Activated CD4-positive, alpha-beta T cell treated with anti-CD3 and anti-CD28 coated beads, Interleukin-2, Interleukin-6, amounts not matched to agents 100 ng/mL and 50 ng/mL, durations not matched to agents 16 hours and 8 hours (primary cell): ENCODE results near the gene KIN.
"Not testable (repeated sequence)": the region's sequence is repeated elsewhere in the genome, so short reads cannot be mapped to it uniquely, and the experiment has no call there.

Experiments used
- DNase-seq: peaks from one replicate; pipeline ENCODE4 v3.0.0-alpha.2; 2020

The KIN gene

GRCh38 chr10:7792541-7792940 lies 4.7 kb upstream of the KIN start:
- no peak for DNase-seq

GRCh38 chr10:7789390-7789789 lies 1.6 kb upstream of the KIN start:
- DNase-seq, result peak; percentile 14

- no peak for DNase-seq
Measured at GRCh38 chr10:7788639-7789286, 970 bp upstream of the KIN start.

GRCh38 chr10:7787150-7787856 lies 490 bp downstream of the KIN start:
- peak; percentile 7 for DNase-seq

DNA sequence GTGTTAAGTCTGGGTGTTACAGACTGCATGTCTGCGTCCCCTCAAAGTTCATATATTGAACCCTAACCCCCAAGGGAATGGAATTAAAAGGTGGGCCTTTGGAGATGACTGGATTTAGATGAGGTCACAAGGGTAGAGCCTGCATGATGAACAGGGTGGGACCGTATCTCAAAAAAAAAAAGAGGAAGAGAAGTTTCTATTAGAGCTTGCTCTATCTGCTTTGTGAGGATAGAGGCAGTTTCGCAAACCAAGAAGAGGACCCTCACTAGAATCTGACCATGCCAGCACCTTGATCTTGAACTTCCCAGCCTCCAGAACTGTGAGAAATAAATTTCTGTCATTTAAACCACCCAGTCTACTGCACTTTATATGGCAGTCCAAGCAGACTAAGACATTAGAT lies 1.4 kb downstream of the KIN start:
- DNase-seq, result no peak

GRCh38 chr10:7782194-7782593 lies 5.6 kb downstream of the KIN start:
- DNase-seq, result not testable (repeated sequence)

GRCh38 chr10:7776777-7777176 lies 11.0 kb downstream of the KIN start:
- no peak for DNase-seq

GRCh38 chr10:7773845-7774801 lies 13.7 kb downstream of the KIN start:
- DNase-seq, result no peak

DNA sequence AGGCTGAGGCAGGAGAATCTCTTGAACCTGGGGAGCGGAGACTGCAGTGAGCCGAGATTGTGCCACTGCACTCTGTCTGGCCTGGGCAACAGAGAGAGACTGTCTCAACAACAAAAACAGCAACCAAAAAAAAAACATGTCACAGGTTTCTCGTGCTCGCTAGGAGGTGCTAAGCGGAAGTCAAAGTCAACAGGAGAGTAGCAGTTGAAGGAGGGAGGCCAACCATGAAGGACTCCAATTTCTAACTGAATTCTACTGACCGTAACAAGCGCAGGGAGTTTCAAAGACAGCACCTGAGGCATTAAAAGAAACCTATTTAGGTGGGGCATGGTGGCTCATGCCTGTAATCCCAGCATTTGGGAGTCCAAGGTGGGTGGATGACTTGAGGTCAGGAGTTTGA lies 19.4 kb downstream of the KIN start:
- no peak for DNase-seq

DNA sequence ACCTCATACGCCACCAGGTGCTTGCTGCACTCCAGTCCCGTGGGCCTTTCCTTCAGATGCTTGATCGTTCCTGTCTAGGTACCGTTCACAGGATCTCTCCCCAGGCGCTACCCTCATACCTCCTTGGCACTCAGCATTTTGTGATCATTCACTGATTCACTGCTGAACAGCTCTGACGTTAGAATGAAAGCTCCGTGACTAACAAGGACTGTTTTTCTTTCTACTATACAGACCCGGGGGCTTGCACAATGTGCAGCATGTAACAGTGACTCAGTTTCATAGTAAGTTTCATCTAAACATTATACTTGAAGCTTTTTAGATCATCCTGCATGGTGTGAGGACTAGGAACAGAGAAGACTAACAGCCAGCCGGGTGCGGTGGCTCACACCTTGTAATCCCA lies 20.6 kb downstream of the KIN start:
- no peak for DNase-seq

GRCh38 chr10:7766241-7766640 lies 21.6 kb downstream of the KIN start:
- no peak for DNase-seq

DNA sequence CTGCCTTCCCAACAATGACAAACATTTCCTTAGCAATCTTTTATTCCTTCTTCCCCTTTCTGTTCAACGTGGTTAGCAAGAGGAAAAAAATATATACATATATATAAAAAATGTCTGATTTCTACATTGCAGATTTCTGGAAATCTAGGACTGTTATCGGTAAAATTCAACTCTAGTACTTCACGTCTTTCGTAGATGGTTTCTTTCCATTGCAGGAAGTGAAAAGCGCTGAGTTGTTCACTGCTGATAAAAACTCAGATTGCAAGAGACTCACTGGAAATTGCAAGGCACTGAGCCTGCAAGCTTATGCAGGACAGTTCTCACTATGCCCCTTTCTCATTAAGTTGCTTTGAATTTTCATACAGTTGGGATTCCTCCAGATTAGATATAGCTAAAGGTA lies 23.9 kb downstream of the KIN start:
- DNase-seq, result no peak

DNA sequence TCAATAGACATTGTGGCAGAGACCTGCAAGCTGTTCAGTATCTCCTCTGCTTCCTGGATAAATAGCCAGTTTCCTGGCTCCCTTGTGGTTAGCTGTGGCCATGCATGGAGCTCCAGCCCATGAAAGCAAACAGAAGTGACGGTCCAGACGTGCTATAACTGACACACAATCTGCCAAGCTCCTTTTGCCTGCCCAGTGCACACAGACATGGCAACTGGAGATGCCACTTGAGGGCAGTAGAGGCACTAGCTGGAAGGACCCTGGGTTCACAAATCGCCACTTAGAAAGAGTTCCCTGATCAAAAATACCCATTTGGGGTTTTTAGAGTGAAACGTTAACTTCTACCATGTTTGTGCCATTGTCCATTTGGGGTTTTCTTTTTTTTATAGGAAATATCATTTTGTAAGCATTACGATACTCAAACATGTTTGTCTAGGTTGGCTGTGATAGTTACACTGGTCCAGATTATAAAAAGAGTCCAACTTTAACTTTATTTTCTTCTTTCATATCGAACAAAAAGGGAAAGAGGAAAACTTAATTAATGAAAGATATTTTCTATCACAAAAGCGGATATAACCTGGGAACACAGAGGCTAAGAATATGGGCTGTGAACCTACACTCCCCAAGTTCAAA lies 31.3 kb downstream of the KIN start:
- DNase-seq, result peak; percentile 32

DNA sequence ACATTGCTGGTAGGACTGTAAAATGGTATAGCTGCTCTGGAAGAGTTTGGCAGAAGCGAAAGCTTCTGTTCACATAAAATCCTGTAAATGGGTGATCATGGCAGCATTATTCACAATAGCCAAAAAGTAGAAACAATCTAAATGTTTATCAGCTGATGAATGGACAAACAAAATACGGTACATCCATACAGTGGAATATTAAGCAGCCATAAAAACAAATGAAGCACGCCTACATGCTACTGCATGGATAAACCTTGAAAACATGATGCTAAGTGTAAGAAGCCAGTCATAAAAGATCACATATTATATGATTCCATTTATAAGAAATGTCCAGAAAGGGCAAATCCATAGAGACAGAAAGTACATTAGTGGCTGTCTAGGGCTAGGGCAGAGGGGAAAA lies 32.7 kb downstream of the KIN start:
- no peak for DNase-seq

DNA sequence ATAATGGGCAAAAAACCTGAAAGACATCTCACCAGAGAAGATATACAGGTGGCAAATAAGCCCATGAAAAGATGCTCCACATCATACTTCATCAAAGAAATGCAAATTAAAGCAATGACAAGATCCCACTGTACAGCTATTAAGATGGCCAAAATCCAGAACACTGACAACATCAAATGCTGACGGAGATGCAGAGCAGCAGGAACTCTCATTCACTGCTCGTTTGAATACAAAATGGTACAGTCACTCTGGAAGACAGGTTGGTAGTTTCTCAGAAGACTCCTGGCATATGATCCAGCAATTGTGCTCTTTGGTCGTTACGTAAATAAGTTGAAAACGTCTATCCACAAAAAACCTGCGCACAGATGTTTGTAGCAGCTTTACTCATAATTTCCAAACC lies 35.5 kb downstream of the KIN start:
- no peak for DNase-seq

DNA sequence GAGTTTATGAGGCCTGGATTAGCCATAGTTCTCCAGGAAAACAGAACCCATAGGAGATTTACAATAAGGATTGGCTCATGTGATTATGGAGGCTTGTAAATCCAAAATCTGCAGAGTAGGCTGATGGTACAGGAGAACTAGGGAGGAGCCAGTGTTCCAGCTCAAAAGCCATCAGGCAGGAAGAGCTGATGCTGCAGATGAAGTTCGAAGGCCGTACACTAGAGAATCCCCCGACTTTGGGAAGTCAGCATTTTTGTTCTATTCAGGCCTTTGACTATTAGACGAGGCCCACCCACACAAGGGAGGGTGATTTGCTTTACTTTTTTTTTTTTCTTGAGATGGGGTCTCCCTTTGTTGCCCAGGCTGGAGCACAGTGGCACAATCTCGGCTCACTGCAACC lies 37.6 kb downstream of the KIN start:
- DNase-seq, result no peak

DNA sequence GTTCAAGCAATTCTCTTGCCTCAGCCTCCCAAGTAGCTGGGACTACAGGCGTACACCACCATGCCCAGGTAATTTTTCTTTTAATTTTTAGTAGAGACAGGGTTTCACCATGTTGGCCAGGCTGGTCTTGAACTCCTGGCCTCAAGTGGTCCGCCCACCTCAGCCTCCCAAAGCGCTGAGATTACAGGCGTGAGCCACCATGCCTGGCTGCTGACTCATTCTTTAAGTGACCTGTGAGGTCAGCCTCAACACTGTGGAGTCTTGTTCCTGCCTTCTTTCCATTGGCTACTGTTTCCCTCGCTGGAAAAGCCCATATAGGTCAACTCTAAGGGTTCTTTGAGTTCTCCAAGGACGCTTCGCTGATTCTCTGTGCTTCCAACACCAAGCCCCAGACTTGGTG lies 39.2 kb downstream of the KIN start:
- not testable (repeated sequence) for DNase-seq

DNA sequence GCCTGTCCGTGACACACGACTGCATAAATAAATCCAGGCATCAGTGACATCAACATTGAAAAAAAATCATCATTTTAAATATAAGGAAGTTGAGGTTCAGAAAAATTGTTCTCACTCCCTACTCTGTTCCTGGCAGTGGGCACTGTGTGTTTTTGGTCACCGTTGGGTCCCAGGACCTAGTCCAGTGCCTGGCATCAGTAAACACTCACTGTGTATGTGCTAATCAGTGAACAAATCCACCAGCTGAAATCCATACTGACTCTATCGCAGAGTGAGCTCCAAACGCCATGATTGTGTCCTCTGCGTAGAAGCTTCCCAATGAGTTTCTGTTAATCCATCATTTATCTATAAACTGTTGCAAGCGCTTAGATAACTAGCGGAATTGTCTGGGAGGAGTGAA lies 43.5 kb downstream of the KIN start:
- no peak for DNase-seq

DNA sequence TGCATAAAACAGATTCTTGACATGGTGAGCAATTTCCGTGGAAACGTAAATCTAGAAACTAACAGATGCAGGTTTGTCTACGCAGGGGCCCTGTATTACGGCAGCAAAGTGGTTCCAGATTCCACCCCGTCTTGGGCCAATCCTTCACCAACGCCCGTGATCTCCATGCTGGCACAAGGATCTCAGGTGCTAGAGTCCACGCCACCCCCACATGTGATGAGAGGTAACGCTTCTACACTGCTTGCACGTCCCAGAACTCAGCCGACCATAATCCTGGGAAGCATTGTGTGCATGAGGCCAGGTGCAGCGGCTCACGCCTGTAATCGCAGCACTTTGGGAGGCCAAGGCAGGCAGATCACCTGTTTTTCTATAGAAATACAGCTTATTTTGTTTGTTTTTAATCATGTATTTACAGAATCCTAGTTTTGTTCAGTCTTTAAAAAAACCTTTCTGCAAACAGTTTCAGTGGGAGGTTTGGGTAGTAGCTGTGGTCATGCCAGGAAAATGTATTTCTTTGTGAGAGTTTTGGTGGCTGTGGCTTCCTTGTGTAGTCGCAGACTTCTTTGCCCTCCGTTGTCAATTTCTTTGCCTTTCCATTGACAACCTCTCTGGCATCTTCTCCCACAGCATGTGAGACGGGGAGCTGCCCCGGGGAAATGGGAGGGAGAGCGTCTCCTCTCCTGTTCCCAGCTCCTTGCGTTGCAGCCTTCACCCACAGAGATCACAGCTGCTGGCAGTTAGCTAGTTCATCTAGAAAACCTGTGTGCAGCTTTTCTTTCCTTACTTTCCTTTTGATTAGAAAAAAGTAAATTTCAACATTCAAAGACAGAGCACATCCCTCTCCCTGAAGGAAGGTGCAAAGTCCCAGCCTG lies 49.0 kb downstream of the KIN start:
- no peak for DNase-seq

- DNase-seq, result no peak
Measured at GRCh38 chr10:7734821-7735220, 53.0 kb downstream of the KIN start.

DNA sequence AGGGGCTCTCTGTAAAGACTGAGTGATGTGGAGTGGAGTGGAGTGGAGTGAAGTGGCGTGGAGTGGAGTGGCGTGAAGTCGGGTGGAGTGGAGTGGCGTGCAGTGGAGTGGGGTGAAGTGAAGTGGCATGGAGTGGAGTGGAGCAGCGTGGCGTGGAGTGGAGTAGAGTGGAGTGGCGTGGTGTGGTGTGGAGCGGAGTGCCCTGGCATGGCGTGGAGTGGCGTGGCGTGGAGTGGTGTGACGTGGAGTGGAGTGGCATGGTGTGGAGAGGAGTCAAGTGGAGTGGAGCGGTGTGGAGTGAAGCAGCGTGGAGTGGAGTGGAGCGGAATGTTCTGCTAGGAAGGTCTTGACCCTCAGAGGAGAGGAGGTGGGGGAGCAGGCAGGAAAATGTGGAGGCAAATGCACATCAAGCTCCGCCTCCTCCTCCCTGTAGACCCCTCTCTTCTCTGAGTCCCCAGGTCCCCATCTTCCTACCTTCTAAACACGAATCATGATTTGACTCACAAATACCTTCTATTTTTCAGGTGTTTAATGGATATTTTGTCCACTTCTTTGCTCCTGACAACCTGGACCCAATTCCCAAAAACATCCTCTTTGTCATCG lies 64.8 kb downstream of the KIN start:
- no peak for DNase-seq

DNA sequence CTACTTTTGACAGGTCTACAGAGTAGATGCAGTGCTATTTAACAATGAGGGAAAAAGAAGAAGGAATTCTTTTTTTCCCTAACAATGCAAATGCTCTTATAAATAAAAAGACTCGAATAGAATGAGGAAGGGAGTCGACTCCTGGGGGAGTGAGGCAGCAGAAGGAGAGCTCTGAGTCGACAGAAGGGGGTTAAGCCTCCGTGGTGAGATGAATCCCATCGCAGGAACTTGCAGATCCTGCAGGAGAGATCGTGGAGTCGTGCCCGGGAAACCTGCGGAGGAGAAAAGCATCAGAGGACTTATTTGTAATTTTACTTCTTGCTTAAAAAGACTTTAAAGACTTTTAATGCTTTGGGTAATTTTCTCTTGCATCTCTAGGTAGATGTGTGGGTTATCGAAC lies 67.3 kb downstream of the KIN start:
- DNase-seq, result no peak
